Adrenal gland (tissue), 12 donors: ENCODE results near the gene PLEKHS1. TPM values are rescaled to one million over a fixed set of nuclear protein-coding genes. Genes with fewer than 3 reads are reported as not detected.

Source experiments
- DNase-seq, 7 donors: peaks; one replicate each; pipeline ENCODE4 v3.0.0-alpha.2; 2019 to 2020
- H3K27ac ChIP-seq, 5 donors: fragments of 200-600 bp; sonication (generic) in 4 of 5; 1 replicate in 3 of 5; 2 replicates in 2 of 5; pipeline versions ENCODE4 v1.5.1 to v1.8.0; 2016 to 2020; ENCODE audit warnings: mild to moderate bottlenecking in 1 of 5
- H3K27me3 ChIP-seq: fragments of 200-600 bp; 2 replicates; pipeline ENCODE4 v1.8.0; 2021
- H3K36me3 ChIP-seq, 2 donors: fragments of 200-600 bp; replicated peaks in 1 of 2; 1 replicate in 1 of 2; 2 replicates in 1 of 2; pipeline versions ENCODE4 v1.5.1 to v1.8.0; 2018 to 2022
- H3K4me1 ChIP-seq, 2 donors: fragments of 200-600 bp; replicated peaks in 1 of 2; 1 replicate in 1 of 2; 2 replicates in 1 of 2; pipeline versions ENCODE4 v1.5.1 to v1.8.0; 2018 to 2021
- H3K4me3 ChIP-seq, 4 donors: fragments of 200-600 bp; sonication (generic) in 3 of 4; one replicate each; pipeline ENCODE4 v1.5.1; 2016 to 2018
- H3K9me3 ChIP-seq, 3 donors: fragments of 200-600 bp; sonication (generic) in 1 of 3; replicated peaks in 1 of 3; 1 replicate in 2 of 3; 2 replicates in 1 of 3; pipeline versions ENCODE4 v1.5.1 to v1.8.0; 2016 to 2021
- CTCF ChIP-seq, 6 experiments: fragments of 450-650 bp in 4 of 6; fragments of 200-600 bp in 2 of 6; sonication (generic) in 1 of 6; IDR thresholded peaks; 1 replicate in 5 of 6; 2 replicates in 1 of 6; pipeline versions ENCODE4 v1.5.1 to v1.8.0; 2016 to 2021; ENCODE audit warnings: antibody characterized with exemption in 6 of 6, mild to moderate bottlenecking in 2 of 6, moderate library complexity in 1 of 6
- POLR2A ChIP-seq, 2 donors: fragments of 450-650 bp; IDR thresholded peaks; one replicate each; pipeline ENCODE4 v1.6.1; 2017; ENCODE audit warnings: antibody characterized with exemption in 2 of 2, mild to moderate bottlenecking in 2 of 2, moderate library complexity in 1 of 2
- WGBS, 4 donors: extraction: QIAGEN DNeasy Blood & Tissue Kit in 2 of 4; methylation state at CpG; one replicate each; pipeline versions ENCODE4 v1.1.5 to v1.1.7; 2013 to 2017; 5-methylcytosine and 5-hydroxymethylcytosine counted together
- intact Hi-C, 2 donors: fragments of 100-400 bp; cut with DNase I; formaldehyde crosslinking; loops; one replicate each; pipeline versions ENCODE4 v1.14.1 to v1.15.0; 2022 to 2023
- polyA plus RNA-seq, 3 donors: library from polyadenylated mRNA; stranded (reverse); fragments of 200-250 nt in 2 of 3; fragments of 350-450 nt in 1 of 3; fragmentation: Illumina TruSeq in 1 of 3; extraction: RNeasy Lipid Tissue Mini Kit (QIAGEN cat#74804) in 1 of 3; gene quantifications; one replicate each; pipeline ENCODE4 v1.2.3, GENCODE V29; 2013 to 2014
- total RNA-seq, 9 donors: library from RNA; depleted of rRNA in 4 of 9; stranded (reverse); fragments of >200 nt in 4 of 9; fragments of 120-200 nt in 1 of 9; fragmentation: NEBNext Ultra II Directional in 1 of 9; extraction: Animal tissue kit (Norgen Biotek cat#: 25700) in 1 of 9; gene quantifications; one replicate each; pipeline versions ENCODE4 v1.1.0 to v1.2.4, GENCODE V29; 2013 to 2023
- donor health status: healthy with polysubstance abuse.
- donor health status: Bipolar disorder and iron deficiency.
- donor health status: DM: yes; HTN: yes; CAD: no.
- donor health status: DM: no; HTN: no; CAD: no.
- donor health status: DM: no; HTN: no; CAD: no.
- donor health status: DM: yes; HTN: yes; CAD: no.

Gene PLEKHS1
- total and polyA plus RNA-seq, 12 donors = 0.13 TPM; not detected in 11

- Histone ChIP-seq H3K36me3 (no peaks in the 10 kb centered on the region), H3K9me3 (no peaks in the 10 kb centered on the region), H3K4me3 (no peak overlapping the region), H3K27ac (no peak overlapping the region), H3K4me1 (peaks cover 0 to 18% of the 10 kb centered on the region in 2 donors), H3K27me3 (no peaks in the 10 kb centered on the region)
- WGBS, 4 donors = 85 to 94% (median 88%) methylated on average over 8 of the region's 8 CpGs
- TF ChIP-seq POLR2A (IDR thresholded peaks at IDR 0.05) (no peak), CTCF (IDR thresholded peaks at IDR 0.05) (no peak)
- intact Hi-C loops = no loop called here
- no peak for DNase-seq
Observed at GRCh38 chr10:113712755-113713639, 38.5 kb upstream of the PLEKHS1 start.

GRCh38 chr10:113713640-113713982 is 37.9 kb upstream of the PLEKHS1 start:
- intact Hi-C loops = no loop called here
- Histone ChIP-seq H3K27me3 (no peaks in the 10 kb centered on the region), H3K4me3 (no peak overlapping the region), H3K36me3 (no peaks in the 10 kb centered on the region), H3K27ac (no peak overlapping the region), H3K9me3 (no peaks in the 10 kb centered on the region), H3K4me1 (peaks cover 0 to 18% of the 10 kb centered on the region in 2 donors)
- TF ChIP-seq CTCF (IDR thresholded peaks at IDR 0.05) (no peak), POLR2A (IDR thresholded peaks at IDR 0.05) (no peak)
- DNase-seq = no peak
- 80 to 84% (median 83%) methylated on average over 2 of the region's 2 CpGs for WGBS, 4 donors

GRCh38 chr10:113716109-113716910 is 35.2 kb upstream of the PLEKHS1 start:
- intact Hi-C loops = no loop called here
- no peak overlapping the region for H3K27ac ChIP-seq
- TF ChIP-seq CTCF (IDR thresholded peaks at IDR 0.05) (no peak), POLR2A (IDR thresholded peaks at IDR 0.05) (no peak)
- H3K27me3 ChIP-seq = no peaks in the 10 kb centered on the region
- no peaks in the 10 kb centered on the region for H3K9me3 ChIP-seq
- peaks cover 0 to 5% of the 10 kb centered on the region in 2 donors for H3K36me3 ChIP-seq
- WGBS, 4 donors = 59 to 86% (median 74%) methylated on average over 2 of the region's 2 CpGs
- no peak for DNase-seq
- H3K4me1 ChIP-seq = no peaks in the 10 kb centered on the region
- no peak overlapping the region for H3K4me3 ChIP-seq
